Right cardiac atrium (tissue), 5 donors: ENCODE results near the gene PHF5A. TPM values are rescaled to one million over a fixed set of nuclear protein-coding genes. Genes with fewer than 3 reads are reported as not detected.
"Not testable (repeated sequence)": the region's sequence is repeated elsewhere in the genome, so short reads cannot be mapped to it uniquely, and the experiment has no call there.

Source experiments
- ATAC-seq, 2 donors: fragments of 200-7000 bp; cut with Tn5 transposase; one replicate each; pipeline versions ENCODE4 v1.8.0 to v1.9.1; 2020; ENCODE audit warnings: moderate library complexity in 2 of 2, mild to moderate bottlenecking in 1 of 2
- DNase-seq, 3 donors: peaks; one replicate each; pipeline ENCODE4 v3.0.0-alpha.2; 2020
- H3K27ac ChIP-seq: one replicate; pipeline ENCODE4 v1.5.1; 2013; ENCODE audit warnings: mild to moderate bottlenecking, low read length, control low read depth, moderate library complexity
- H3K27me3 ChIP-seq: one replicate; pipeline ENCODE4 v1.6.1; 2013; ENCODE audit not compliant: control insufficient read depth, insufficient read depth
- H3K4me1 ChIP-seq: one replicate; pipeline ENCODE4 v1.6.1; 2013; ENCODE audit warnings: low read length; ENCODE audit not compliant: control insufficient read depth, insufficient read depth
- H3K4me3 ChIP-seq: one replicate; pipeline ENCODE4 v1.5.1; 2013; ENCODE audit warnings: low read length, control low read depth
- H3K9me3 ChIP-seq: one replicate; pipeline ENCODE4 v1.6.1; 2013; ENCODE audit warnings: low read length; ENCODE audit not compliant: control insufficient read depth
- WGBS: extraction: QIAGEN DNeasy Blood & Tissue Kit; methylation state at CpG from one replicate; pipeline ENCODE4 v1.1.7; 2013; 5-methylcytosine and 5-hydroxymethylcytosine counted together
- intact Hi-C, 4 donors: fragments of 100-400 bp; cut with DNase I; formaldehyde crosslinking; loops; one replicate each; pipeline versions ENCODE4 v1.11.0 to v1.14.0; 2022 to 2023
- polyA plus RNA-seq: library from polyadenylated mRNA; stranded (reverse); fragments of 200-250 nt; gene quantifications from one replicate; pipeline ENCODE4 v1.2.3, GENCODE V29; 2013
- total RNA-seq, 4 donors: library from RNA; stranded (reverse); fragmentation: NEBNext Ultra II Directional; extraction: Animal tissue kit (Norgen Biotek cat#: 25700); gene quantifications; one replicate each; pipeline ENCODE4 v1.2.1, GENCODE V29; 2021
- donor health status: healthy with polysubstance abuse.
- donor health status: DM: no; HTN: yes; CAD: no.
- donor health status: DM: no; HTN: no; CAD: no.
- donor health status: DM: no; HTN: yes; CAD: no; lungs with severe emphysema.
- donor health status: DM: yes; HTN: yes; CAD: no.

Gene PHF5A
- total and polyA plus RNA-seq, 5 donors = 22.4 to 34.6 (median 25.8) TPM

DNA sequence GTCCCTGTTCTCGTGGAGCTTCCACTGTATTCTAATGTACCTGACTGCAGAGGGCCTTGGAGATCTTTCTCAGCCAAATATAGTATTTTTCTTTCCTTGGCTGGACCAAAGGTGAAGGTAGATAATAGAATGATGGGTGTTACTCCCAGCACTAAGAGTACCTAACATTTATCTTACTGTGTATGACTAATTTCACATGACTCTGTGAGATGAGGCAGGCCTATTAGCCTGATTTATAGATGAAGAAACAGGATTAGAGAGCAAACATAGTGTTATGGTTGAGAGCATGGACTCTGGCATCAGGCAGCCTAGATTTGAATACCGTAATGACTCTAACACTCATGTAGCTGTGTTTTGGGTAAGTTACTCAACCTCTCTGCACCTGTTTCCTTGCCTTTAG, 3.1 kb upstream of the PHF5A start:
- peaks cover 6% of the 10 kb centered on the region for H3K4me1 ChIP-seq
- H3K9me3 ChIP-seq = no peaks in the 10 kb centered on the region
- DNase-seq (no peak), ATAC-seq (no peak)
- no peak overlapping the region for H3K4me3 ChIP-seq
- intact Hi-C loops = loop anchor here in 1 of 4 donors (5.0 kb wide), 1 partner anchor 46 kb away; no protein-coding TSS in a partner anchor
- H3K27ac ChIP-seq = no peak overlapping the region
- no peaks in the 10 kb centered on the region for H3K27me3 ChIP-seq
- WGBS = 68% methylated on average over 2 of the region's 2 CpGs

DNA sequence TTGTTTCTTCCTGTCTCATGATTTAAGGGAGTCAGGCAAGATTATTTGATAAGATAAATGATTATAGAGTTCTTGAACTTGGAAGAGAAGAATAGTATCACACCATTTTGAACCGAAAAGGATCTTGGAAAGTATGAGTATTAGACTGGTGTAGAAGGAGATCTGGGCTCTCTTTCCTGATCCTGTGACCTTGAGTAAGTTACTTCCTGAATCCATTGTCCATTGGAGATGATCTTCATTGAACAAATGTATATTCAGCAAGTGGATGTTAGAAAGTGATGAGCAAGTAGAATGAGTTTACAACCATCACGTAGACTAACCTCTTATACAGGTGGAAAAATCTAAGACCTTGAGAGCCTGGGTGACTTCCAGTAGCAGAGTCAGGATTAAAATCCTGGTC, 2.4 kb upstream of the PHF5A start:
- Histone ChIP-seq H3K9me3 (no peaks in the 10 kb centered on the region), H3K4me1 (peaks cover 6% of the 10 kb centered on the region), H3K4me3 (no peak overlapping the region), H3K27me3 (no peaks in the 10 kb centered on the region), H3K27ac (peak overlapping the region; percentile 61)
- 71% methylated on average over 2 of the region's 2 CpGs for WGBS
- no peak for DNase-seq
- intact Hi-C loops = loop anchor here in 1 of 4 donors (5.0 kb wide), 1 partner anchor 46 kb away; no protein-coding TSS in a partner anchor
- ATAC-seq = no peak

DNA sequence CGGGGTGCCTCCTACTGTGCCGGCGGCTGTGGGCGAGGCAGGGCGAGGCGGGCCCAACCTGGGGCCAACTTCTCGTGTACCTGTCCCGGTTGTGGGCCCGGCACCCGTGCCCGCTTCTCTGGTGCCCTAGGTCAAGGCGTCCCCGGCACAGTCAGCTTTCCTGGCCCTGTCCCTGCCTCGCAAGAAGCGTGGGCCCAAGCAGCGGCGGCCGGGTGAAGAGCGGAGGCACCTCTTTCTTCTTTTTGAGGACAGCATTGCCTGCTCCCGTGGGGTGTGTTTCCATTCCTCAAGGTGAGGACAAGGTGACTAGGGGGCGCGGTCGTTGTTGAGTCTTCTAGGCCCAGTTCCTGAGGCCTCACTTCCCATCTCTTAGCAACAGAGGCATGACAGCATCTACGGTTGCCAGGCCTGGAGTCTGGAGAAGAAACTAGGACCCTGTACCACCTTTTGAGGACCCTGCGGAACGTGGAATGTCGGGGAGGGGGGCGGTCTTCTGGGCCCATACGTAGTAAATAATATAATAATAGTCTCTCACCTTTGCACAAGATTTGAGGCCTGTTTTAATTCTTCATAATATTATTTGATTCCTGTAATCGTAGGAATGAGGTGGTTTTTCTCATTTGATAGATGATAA, 843 bp upstream of the PHF5A start:
- intact Hi-C loops = loop anchor here in 1 of 4 donors (10.0 kb wide), 1 partner anchor 45 kb away; no protein-coding TSS in a partner anchor
- ATAC-seq (peak; percentile 12 to 20), DNase-seq (no peak)
- Histone ChIP-seq H3K9me3 (no peaks in the 10 kb centered on the region), H3K4me3 (peak overlapping the region; percentile 91), H3K27ac (peak overlapping the region; percentile 98), H3K4me1 (peaks cover 6% of the 10 kb centered on the region), H3K27me3 (no peaks in the 10 kb centered on the region)
- 1% methylated on average over 30 of the region's 30 CpGs for whole genome bisulfite sequencing

DNA sequence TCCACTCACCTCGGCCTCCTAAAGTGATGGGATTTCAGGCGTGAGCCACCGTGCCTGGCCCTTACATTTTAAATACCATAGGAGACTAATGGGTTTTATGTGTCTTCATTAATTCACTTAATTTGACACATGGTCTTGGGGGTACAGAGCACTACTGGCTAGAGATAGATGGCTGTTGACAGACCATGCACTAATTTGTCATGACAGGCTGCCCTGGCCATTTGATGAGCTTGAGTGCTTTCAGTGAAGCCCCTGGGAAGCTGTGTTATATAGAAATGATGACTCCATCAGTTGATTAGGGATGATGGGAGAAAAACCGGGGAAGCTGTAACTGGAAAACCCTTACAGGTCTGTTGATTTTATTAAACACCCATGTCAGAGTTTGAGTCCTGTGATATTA, 6.6 kb downstream of the PHF5A start:
- no peaks in the 10 kb centered on the region for H3K27me3 ChIP-seq
- intact Hi-C loops = loop anchor here in 1 of 4 donors (10.0 kb wide), 1 partner anchor 53 kb away; no protein-coding TSS in a partner anchor
- DNase-seq (no peak), ATAC-seq (no peak)
- H3K4me1 ChIP-seq = no peaks in the 10 kb centered on the region
- no peak overlapping the region for H3K27ac ChIP-seq
- no peaks in the 10 kb centered on the region for H3K9me3 ChIP-seq
- WGBS = 92% methylated on average over 4 of the region's 4 CpGs
- H3K4me3 ChIP-seq = no peak overlapping the region

DNA sequence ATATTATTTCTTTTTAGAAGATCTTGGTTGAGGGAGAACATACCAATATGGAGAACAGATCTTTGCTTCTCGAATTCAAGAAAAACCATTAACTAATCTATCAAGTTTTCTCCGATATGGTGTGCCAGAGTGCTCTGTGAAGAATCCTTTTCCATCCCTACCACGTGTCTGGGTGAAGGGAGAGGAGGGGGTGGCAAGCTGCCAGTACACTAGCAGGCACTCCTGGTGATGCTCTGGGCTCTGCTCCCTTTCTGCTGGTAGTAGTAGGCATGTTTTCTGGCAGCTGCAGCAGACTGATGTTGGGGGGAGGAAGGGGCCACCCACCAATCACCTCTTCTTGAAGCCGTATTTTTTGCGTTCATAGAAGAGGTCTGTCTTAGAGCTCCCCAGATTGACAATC, 8.4 kb downstream of the PHF5A start:
- intact Hi-C loops = loop anchor here in 1 of 4 donors (10.0 kb wide), 1 partner anchor 55 kb away; no protein-coding TSS in a partner anchor
- H3K27ac ChIP-seq, H3K9me3 ChIP-seq, H3K27me3 ChIP-seq, H3K4me3 ChIP-seq, H3K4me1 ChIP-seq: not testable (repeated sequence)
- ATAC-seq (peak in 1 of 2 donors; percentile 49), DNase-seq (peak; percentile 47 to 79 (median 78))
- 56% methylated on average over 5 of the region's 5 CpGs for WGBS

DNA sequence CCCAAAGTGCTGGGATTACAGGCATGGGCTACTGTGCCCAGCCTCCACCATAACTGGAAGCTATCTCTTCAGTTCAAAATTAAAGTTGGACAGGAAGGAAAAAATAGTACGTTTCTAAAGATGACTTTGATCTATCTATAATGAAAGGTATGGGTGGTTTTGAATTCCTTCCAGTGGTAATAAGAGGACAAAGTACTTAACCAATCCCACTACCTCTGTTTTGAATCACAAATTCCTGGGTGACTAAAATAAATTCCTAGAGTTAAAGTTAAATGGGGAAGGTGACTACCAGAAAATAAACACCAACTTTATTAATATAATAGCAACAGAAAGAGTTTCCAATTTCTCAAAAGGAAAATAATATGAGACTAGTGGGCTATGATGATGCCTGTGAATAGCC, 9.1 kb downstream of the PHF5A start:
- intact Hi-C loops = no loop called here
- DNase-seq = no peak
- ATAC-seq = no peak
- Histone ChIP-seq H3K27me3 (no peaks in the 10 kb centered on the region), H3K27ac (no peak overlapping the region), H3K9me3 (no peaks in the 10 kb centered on the region), H3K4me1 (no peaks in the 10 kb centered on the region), H3K4me3 (no peak overlapping the region)
- WGBS = 63% methylated on average over 1 of the region's 1 CpG

DNA sequence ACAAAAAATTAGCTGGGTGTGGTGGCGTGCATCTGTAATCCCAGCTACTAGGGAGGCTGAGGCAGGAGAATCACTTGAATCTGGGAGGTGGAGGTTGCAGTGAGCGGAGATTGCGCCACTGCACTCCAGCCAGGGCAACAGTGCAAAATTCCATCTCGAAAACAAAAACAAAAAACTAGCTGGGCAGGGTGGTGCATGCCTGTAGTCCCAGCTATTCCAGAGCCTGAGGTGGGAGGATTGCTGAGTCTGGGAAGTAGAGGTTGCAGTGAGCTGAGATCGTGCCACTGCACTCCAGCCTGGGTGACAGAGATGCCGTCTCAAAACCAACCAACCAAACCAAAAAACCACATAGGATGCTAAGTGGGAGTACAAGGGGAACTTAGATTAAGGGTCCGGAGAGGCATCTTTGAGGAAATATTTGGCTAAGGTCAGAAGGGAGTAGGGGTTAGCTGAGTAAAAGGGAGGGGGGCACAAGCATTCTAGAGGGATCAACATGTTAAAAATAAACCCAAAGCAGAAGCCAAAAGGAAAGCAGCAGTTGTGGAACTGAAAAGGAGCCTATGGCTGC, 10.2 kb downstream of the PHF5A start:
- Histone ChIP-seq H3K27ac (no peak overlapping the region), H3K9me3 (no peaks in the 10 kb centered on the region), H3K4me1 (no peaks in the 10 kb centered on the region), H3K4me3 (no peak overlapping the region), H3K27me3 (no peaks in the 10 kb centered on the region)
- ATAC-seq (no peak), DNase-seq (no peak)
- intact Hi-C loops = no loop called here
- 82% methylated on average over 7 of the region's 7 CpGs for WGBS

DNA sequence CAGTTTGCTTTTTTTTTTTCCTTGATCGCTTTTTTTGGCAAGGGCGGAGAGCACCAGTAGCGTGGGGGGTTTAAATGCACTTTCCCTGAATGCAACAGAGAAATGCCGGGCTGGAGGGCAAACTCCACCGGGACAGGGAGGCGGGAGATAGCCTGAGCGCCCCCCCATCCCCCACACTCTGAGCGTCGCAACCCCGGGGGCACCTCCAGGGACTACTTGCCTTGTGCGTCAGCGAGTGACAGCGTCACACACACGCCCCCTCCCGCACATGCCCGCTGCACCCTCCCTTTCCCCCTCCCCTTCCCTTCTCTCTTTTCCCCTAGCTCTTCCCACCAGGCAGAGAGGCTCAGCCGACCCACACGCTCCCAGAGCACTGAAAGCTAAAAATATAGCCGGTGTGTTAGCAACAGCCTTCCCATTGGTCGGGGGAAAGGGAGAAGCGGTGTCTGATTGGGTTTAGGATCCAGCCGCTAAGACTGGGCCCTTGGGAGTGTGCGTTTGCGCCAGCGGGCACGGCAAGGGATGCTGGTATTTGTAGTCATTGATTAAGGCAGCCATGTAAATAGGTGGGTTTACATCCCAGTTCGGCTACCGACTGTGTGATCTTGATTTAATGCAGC, 20.2 kb downstream of the PHF5A start:
- intact Hi-C loops = no loop called here
- no peaks in the 10 kb centered on the region for H3K27me3 ChIP-seq
- H3K9me3 ChIP-seq = no peaks in the 10 kb centered on the region
- under 1% methylated on average over 28 of the region's 28 CpGs for WGBS
- no peaks in the 10 kb centered on the region for H3K4me1 ChIP-seq
- peak overlapping the region; percentile 98 for H3K27ac ChIP-seq
- ATAC-seq (peak; percentile 86 to 90), DNase-seq (peak; percentile 96 to 98 (median 98))
- H3K4me3 ChIP-seq = peak overlapping the region; percentile 93

DNA sequence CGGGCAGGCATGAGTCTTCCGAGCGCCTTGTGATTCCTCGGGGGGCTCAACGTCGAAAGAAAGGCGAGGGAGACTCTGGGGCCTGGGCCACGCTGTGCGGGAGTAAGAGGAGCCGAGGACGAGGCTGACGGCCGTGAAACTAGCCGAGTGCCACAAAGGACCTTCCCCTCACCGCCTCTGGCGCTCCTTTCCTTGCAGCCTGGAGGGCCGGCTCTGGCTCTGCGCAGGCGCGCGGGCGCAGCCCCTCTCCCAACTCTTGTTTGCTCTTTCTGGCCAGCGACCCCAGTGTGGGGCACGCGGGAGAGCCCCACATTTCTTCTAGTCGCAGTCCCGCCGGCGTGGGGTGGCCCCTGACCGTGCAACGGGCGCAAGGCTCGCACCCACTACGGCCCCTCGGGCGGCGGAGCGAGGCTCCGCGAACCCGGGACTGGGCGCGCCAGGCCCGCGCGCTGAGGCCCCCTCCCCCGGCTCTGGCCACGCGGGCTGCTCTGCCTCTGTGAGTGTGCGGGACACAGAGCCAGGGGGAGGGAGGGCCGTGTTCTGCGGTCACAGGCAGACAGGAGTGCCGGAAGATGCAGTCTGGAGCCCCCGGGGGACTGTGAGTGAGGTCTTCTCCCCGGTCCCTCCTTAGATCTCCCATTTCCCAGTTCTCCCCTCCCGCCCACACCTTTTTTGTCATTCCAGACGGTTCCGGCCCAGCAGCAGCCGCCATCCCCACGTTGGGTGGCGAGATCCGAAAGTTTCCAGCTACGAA, 20.9 kb downstream of the PHF5A start:
- intact Hi-C loops = no loop called here
- peak; percentile 46 to 47 for ATAC-seq
- H3K4me1 ChIP-seq = no peaks in the 10 kb centered on the region

DNA sequence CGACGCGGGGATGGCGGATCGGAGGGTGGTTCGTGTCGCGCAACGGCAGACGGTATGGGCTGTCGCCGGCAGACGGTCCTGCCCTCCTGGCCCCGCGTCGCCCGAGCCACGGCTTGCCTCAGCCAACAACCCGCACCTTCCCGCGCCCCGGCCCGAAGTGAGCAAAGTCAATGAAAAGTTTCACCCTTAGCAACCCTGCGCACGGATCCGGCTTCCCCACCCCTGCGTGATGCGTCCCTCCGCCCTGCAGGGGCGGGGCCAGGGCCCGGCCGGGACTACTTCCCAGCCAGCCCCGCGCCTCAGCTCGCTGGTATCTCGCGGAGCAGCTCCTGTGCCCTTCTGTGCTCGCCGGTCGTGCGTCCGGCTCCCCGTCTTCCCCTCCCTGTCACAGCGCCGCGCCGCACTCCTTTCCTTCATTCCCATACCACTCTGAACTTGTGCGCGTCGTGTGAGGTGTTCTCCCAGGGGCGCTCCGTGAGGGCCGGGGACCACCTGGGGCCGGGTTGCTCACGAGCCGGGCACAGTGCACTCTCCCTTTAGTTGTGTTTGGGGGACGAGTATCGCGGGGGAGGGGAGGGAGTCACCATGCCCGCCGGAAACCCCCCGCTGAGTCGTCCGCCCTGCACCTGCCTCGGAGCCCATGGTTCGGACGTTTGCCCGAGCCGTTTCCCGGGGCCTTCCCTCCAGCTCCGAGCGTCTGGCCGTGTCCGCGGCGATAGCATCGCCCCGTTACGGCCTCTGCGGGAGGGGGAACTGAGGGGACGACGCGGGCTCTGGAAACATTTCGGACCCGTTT, 21.7 kb downstream of the PHF5A start, which contains the start of gene TOB2:
TOB2 (minus strand) TSS at position 163 of the 796 bp plus-strand sequence. CDS start 9,456 bp downstream, outside the sequence.
- no peaks in the 10 kb centered on the region for H3K4me1 ChIP-seq
- peak; percentile 69 to 74 for ATAC-seq
- under 1% methylated on average over 85 of the region's 85 CpGs for WGBS
- DNase-seq = peak; percentile 94 to 98 (median 97)
- H3K27ac ChIP-seq = peak within 1 kb of the TSS; percentile 98
- H3K4me3 ChIP-seq = peak within 1 kb of the TSS; percentile 93
- no peaks in the 10 kb centered on the region for H3K27me3 ChIP-seq
- no peaks in the 10 kb centered on the region for H3K9me3 ChIP-seq
- intact Hi-C loops = no loop called here

More for the DNA sequence above, 20.9 kb downstream of the PHF5A start:
- Histone ChIP-seq H3K27me3 (no peaks in the 10 kb centered on the region), H3K4me3 (peak overlapping the region; percentile 93), H3K27ac (peak overlapping the region; percentile 98), H3K9me3 (no peaks in the 10 kb centered on the region)
- DNase-seq = peak; percentile 77 to 90 (median 90)
- WGBS = under 1% methylated on average over 63 of the region's 63 CpGs
